ENCODE results near the gene OPA1. TPM values are rescaled to one million over a fixed set of nuclear protein-coding genes. Genes with fewer than 3 reads are reported as not detected.

Gene OPA1
- total and polyA plus RNA-seq, 2 of the 13 experiments (the other 11 are each of a cell fraction or from before 2014, with no cell fraction given), result 26.7 to 78.5 TPM

DNA sequence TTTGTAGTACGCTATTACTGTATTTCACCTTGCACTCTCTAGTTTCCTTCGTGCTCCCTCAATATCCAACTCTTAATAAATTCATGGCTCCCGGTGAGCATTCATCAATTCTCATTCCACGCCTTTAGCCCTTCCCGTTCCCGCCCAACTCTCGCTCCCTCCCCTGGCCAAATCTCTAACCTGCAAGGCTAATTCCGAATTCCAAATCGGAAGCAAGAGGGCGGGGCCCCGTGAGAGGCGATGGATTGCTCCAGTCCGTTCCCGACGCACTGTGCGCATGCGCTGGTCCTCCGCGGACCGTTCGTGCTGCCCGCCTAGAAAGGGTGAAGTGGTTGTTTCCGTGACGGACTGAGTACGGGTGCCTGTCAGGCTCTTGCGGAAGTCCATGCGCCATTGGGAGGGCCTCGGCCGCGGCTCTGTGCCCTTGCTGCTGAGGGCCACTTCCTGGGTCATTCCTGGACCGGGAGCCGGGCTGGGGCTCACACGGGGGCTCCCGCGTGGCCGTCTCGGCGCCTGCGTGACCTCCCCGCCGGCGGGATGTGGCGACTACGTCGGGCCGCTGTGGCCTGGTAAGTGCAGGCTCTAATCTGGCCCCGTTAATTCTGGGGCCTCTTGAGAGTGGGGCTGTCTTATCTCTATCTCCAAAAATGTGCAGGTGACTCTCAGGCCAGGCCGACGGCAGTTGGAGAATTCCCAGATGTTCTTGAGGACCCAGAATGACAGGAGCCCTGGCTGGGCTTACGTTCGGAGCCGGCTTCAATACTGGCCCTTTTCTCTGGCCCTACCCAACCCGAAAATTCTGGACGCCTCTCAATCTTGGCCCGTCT lies at the start of gene OPA1 (continued):
- TF ChIP-seq SUZ12 (IDR thresholded peaks at IDR 0.05; ENCODE audit: low read depth, low read length), result no peak
- peak; percentile 22; the same call in 1 of the 2 replicates for TF ChIP-seq RBAK (CRISPR knock-in tag; IDR thresholded peaks at IDR 0.05)
- TF ChIP-seq, protein P1, sequence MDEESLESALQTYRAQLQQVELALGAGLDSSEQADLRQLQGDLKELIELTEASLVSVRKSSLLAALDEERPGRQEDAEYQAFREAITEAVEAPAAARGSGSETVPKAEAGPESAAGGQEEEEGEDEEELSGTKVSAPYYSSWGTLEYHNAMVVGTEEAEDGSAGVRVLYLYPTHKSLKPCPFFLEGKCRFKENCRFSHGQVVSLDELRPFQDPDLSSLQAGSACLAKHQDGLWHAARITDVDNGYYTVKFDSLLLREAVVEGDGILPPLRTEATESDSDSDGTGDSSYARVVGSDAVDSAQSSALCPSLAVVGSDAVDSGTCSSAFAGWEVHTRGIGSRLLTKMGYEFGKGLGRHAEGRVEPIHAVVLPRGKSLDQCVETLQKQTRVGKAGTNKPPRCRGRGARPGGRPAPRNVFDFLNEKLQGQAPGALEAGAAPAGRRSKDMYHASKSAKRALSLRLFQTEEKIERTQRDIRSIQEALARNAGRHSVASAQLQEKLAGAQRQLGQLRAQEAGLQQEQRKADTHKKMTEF (CRISPR knock-in tag; IDR thresholded peaks at IDR 0.05), result peak; percentile 98
- peak; percentile 25; the same call in 1 of the 2 replicates for TF ChIP-seq SIX4 (CRISPR knock-in tag; IDR thresholded peaks at IDR 0.05)
- TF ChIP-seq GABPA (IDR thresholded peaks at IDR 0.05; ENCODE audit: low read depth, low read length), result peak; percentile 91
- peak; percentile 96 for TF ChIP-seq GABPA (CRISPR knock-in tag; IDR thresholded peaks at IDR 0.05; ENCODE audit: low read depth)
- TF ChIP-seq, protein P2, sequence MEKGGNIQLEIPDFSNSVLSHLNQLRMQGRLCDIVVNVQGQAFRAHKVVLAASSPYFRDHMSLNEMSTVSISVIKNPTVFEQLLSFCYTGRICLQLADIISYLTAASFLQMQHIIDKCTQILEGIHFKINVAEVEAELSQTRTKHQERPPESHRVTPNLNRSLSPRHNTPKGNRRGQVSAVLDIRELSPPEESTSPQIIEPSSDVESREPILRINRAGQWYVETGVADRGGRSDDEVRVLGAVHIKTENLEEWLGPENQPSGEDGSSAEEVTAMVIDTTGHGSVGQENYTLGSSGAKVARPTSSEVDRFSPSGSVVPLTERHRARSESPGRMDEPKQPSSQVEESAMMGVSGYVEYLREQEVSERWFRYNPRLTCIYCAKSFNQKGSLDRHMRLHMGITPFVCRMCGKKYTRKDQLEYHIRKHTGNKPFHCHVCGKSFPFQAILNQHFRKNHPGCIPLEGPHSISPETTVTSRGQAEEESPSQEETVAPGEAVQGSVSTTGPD (CRISPR knock-in tag; IDR thresholded peaks at IDR 0.05), result no peak
- TF ChIP-seq MEF2D (CRISPR knock-in tag; IDR thresholded peaks at IDR 0.05), result peak; percentile 95
- TF ChIP-seq, protein P3, sequence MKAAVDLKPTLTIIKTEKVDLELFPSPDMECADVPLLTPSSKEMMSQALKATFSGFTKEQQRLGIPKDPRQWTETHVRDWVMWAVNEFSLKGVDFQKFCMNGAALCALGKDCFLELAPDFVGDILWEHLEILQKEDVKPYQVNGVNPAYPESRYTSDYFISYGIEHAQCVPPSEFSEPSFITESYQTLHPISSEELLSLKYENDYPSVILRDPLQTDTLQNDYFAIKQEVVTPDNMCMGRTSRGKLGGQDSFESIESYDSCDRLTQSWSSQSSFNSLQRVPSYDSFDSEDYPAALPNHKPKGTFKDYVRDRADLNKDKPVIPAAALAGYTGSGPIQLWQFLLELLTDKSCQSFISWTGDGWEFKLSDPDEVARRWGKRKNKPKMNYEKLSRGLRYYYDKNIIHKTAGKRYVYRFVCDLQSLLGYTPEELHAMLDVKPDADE (CRISPR knock-in tag; IDR thresholded peaks at IDR 0.05), result no peak
- no peak for TF ChIP-seq RFX5 (IDR thresholded peaks at IDR 0.05; ENCODE audit: low read depth, low read length)
- TF ChIP-seq RFXAP (CRISPR knock-in tag; IDR thresholded peaks at IDR 0.05; ENCODE audit: borderline replicate concordance), result peak; percentile 96
- TF ChIP-seq ZNF891 (CRISPR knock-in tag; IDR thresholded peaks at IDR 0.05), result peak; percentile 90
- TF ChIP-seq ZKSCAN5 (CRISPR knock-in tag; IDR thresholded peaks at IDR 0.05), result no peak
- 0 out of 2 replicates have a peak, but pooled peaks have one; percentile 70 for TF ChIP-seq ZNF30 (CRISPR knock-in tag; IDR thresholded peaks at IDR 0.05)
- no peak for TF ChIP-seq DPF2 (CRISPR knock-in tag; IDR thresholded peaks at IDR 0.05; ENCODE audit: borderline replicate concordance, low read depth)
- peak; percentile 67; the same call in 1 of the 2 replicates for TF ChIP-seq ZNF780A (CRISPR knock-in tag; IDR thresholded peaks at IDR 0.05)
- peak; percentile 96 for TF ChIP-seq HOXA3 (CRISPR knock-in tag; IDR thresholded peaks at IDR 0.05)
- TF ChIP-seq ZNF180 (CRISPR knock-in tag; IDR thresholded peaks at IDR 0.05; ENCODE audit: borderline replicate concordance, low read depth), result 0 out of 2 replicates have a peak, but pooled peaks have one; percentile 66
- TF ChIP-seq HNRNPUL1 (IDR thresholded peaks at IDR 0.05; ENCODE audit: low read depth, low read length), result no peak
- TF ChIP-seq, protein P4, sequence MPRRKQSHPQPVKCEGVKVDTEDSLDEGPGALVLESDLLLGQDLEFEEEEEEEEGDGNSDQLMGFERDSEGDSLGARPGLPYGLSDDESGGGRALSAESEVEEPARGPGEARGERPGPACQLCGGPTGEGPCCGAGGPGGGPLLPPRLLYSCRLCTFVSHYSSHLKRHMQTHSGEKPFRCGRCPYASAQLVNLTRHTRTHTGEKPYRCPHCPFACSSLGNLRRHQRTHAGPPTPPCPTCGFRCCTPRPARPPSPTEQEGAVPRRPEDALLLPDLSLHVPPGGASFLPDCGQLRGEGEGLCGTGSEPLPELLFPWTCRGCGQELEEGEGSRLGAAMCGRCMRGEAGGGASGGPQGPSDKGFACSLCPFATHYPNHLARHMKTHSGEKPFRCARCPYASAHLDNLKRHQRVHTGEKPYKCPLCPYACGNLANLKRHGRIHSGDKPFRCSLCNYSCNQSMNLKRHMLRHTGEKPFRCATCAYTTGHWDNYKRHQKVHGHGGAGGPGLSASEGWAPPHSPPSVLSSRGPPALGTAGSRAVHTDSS (CRISPR knock-in tag; conservative IDR thresholded peaks at IDR 0.05), result no peak
- TF ChIP-seq KLF9 (CRISPR knock-in tag; IDR thresholded peaks at IDR 0.05; ENCODE audit: low read depth), result peak; percentile 54; the same call in 1 of the 2 replicates
- TF ChIP-seq HDAC1 (CRISPR knock-in tag; IDR thresholded peaks at IDR 0.05), result peak; percentile 98
- TF ChIP-seq, protein P5, sequence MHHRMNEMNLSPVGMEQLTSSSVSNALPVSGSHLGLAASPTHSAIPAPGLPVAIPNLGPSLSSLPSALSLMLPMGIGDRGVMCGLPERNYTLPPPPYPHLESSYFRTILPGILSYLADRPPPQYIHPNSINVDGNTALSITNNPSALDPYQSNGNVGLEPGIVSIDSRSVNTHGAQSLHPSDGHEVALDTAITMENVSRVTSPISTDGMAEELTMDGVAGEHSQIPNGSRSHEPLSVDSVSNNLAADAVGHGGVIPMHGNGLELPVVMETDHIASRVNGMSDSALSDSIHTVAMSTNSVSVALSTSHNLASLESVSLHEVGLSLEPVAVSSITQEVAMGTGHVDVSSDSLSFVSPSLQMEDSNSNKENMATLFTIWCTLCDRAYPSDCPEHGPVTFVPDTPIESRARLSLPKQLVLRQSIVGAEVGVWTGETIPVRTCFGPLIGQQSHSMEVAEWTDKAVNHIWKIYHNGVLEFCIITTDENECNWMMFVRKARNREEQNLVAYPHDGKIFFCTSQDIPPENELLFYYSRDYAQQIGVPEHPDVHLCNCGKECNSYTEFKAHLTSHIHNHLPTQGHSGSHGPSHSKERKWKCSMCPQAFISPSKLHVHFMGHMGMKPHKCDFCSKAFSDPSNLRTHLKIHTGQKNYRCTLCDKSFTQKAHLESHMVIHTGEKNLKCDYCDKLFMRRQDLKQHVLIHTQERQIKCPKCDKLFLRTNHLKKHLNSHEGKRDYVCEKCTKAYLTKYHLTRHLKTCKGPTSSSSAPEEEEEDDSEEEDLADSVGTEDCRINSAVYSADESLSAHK (CRISPR knock-in tag; IDR thresholded peaks at IDR 0.05; ENCODE audit: borderline replicate concordance), result no peak
